Sciatic nerve (tissue), 2 donors: Measurements from ENCODE around the gene CEP72. TPM values are rescaled to one million over a fixed set of nuclear protein-coding genes. Genes with fewer than 3 reads are reported as not detected.
"Not testable (repeated sequence)": the region's sequence is repeated elsewhere in the genome, so short reads cannot be mapped to it uniquely, and the experiment has no call there.

ENCODE experiments used
- ATAC-seq: fragments of 200-7000 bp; cut with Tn5 transposase; one replicate; pipeline ENCODE4 v1.9.1; 2020; ENCODE audit warnings: mild to moderate bottlenecking, moderate library complexity
- DNase-seq: peaks from one replicate; pipeline ENCODE4 v3.0.0-alpha.2; 2020; ENCODE audit warnings: low spot score
- intact Hi-C: fragments of 100-400 bp; cut with DNase I; formaldehyde crosslinking; loops from one replicate; pipeline ENCODE4 v1.14.2; 2022
- total RNA-seq: library from RNA; stranded (reverse); fragmentation: NEBNext Ultra II Directional; extraction: Animal tissue kit (Norgen Biotek cat#: 25700); gene quantifications from one replicate; pipeline ENCODE4 v1.2.1, GENCODE V29; 2021
- donor health status: DM: no; HTN: no; CAD: no.
- donor health status: DM: no; HTN: no; CAD: no.

CEP72 gene
- 7.5 TPM for total RNA-seq

GRCh38 chr5:611731-612486, at the start of gene CEP72:
Gene CEP72 (plus strand): TSS chr5:612340. CDS start chr5:612362, 22 bp downstream.
- intact Hi-C loops: loop anchor here (10.0 kb wide), 1 partner anchor 127 kb away; no protein-coding TSS in a partner anchor
- DNase-seq (peak; percentile 95), ATAC-seq (peak; percentile 98)

- intact Hi-C loops: no loop called here
- peak; percentile 41 for DNase-seq
- ATAC-seq: no peak
Measured at GRCh38 chr5:565782-566440, 46.2 kb upstream of the CEP72 start.

- no peak for ATAC-seq
- DNase-seq: no peak
- intact Hi-C loops: no loop called here
Measured at GRCh38 chr5:566636-567309, 45.4 kb upstream of the CEP72 start.

DNA sequence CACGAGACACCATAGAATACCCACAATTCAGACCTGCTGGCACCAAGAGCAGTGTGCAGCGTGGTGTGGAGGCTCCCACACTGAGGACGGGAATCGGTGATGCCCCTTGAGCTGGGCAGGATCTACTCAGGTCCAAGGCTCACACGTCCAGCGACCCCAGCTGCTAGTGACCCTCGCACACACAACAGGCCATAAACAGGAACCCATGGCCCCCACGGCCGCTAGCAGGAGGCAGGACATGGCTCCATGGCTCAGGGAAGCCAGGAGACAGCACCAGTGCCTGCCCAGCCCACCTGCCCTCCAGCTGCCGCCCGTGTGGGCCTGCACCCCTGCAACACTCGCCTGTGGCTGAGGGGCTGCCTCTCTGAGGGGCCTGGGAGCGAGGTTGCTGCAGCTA, 44.5 kb upstream of the CEP72 start:
- peak; percentile 25 for DNase-seq
- no peak for ATAC-seq
- intact Hi-C loops: no loop called here

DNA sequence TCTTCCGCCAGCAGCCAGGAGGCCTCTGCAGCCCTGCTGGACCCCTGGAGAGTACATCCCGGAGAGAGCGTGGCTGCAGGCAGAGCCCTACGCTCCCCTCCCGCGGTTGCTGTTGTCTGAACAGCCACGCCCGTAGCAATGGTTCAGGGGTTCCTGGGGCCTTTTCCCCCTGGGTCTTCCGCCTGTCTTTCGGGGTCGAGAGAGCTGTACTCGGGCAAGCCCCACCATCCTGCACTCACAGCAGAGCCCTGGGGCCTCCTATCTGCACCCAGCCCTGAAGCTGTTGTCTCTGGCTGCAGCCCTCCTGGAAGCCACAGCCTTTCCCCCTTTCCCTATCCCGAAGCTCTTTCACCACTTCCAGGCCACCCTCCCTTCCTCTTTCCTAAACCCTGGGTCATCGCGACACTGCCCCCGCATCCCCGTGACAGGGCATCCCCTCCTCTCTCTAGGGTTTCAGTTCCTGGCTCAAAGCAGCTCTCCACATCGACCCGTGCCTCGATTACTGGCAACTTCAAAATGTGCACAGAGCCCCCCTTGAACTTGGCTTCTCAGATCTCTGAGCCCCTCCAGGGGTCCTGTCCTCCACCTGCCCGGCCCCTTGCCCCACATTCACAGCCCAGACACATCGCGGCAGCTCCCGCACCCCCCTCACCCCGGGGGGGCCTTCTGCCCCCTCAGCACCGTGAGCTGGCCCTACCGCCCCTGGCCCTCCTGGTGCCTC, 43.9 kb upstream of the CEP72 start:
- intact Hi-C loops: no loop called here

DNA sequence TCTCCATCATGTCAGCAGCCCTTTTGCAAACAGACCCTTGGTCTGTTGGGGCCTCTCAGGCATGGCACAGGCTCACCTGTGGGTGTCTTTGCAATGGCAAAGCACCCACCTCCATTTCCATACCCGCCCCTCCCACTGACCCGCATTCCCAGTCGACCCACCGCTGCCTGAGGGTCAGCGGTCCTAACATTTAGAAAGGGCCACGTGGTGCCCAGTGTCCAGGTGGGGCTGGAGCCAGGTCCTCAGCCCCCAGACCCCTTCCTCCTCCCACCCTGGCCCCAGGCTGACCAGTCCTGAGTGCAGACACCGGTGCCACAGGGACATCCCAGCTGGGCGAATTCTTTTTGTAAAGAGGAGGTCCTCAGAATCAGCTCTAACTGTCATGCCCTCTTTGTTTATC, 43.3 kb upstream of the CEP72 start:
- peak; percentile 27 for DNase-seq
- ATAC-seq: no peak

More for the DNA sequence above, 43.9 kb upstream of the CEP72 start:
- ATAC-seq (no peak), DNase-seq (peak; percentile 38)

GRCh38 chr5:569358-569867, 42.7 kb upstream of the CEP72 start:
- DNase-seq: peak; percentile 34
- ATAC-seq: no peak
- intact Hi-C loops: no loop called here

More for the DNA sequence above, 43.3 kb upstream of the CEP72 start:
- intact Hi-C loops: no loop called here

DNA sequence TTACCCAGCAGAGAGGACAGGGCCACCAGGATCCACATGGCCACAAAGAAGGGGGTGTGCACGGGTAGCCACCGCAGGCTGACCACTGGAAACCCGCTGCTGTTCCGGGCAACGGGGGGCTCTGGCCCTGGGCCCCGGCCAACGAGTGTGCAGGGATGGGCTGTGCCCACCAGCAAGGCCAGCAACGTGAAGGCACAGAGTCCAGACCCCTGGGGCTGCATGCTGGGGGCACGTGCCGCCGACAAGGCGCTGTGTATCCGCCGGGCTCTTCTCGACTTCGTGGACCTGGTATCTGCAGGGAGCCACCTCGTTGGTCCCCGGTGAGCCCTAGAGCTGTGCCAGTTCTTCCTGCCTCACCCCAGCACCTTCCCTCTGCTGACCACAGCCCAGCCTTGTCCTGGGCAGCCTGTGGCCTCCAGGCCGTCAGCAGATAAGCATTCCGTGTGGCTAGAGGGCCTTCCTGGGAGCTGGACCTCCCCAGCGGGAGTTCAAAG, 42.2 kb upstream of the CEP72 start:
- no peak for ATAC-seq

GRCh38 chr5:570446-570845, 41.7 kb upstream of the CEP72 start:
- no peak for ATAC-seq
- intact Hi-C loops: no loop called here
- DNase-seq: no peak

More for the DNA sequence above, 42.2 kb upstream of the CEP72 start:
- peak; percentile 47 for DNase-seq
- intact Hi-C loops: no loop called here

DNA sequence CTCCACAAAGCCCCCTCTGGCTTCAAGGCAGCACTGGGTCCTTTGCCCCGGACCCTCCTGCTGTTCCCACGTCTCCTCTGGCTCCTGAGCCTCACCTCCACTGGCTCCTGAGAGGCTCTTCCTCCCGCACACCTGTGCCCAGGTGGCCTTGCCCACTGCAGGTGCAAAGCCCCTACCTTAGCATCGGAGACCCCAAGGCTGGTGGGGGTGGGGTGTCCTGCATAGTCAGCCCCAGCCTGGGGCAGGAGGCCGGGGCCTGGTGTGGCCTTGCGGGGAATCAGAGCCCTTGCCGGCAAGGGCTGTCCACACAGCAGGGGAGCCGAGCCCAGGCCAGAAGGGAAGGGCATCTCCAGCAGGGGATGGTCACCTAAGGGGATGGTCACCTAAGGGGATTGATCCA, 41.3 kb upstream of the CEP72 start:
- intact Hi-C loops: no loop called here
- no peak for ATAC-seq

DNA sequence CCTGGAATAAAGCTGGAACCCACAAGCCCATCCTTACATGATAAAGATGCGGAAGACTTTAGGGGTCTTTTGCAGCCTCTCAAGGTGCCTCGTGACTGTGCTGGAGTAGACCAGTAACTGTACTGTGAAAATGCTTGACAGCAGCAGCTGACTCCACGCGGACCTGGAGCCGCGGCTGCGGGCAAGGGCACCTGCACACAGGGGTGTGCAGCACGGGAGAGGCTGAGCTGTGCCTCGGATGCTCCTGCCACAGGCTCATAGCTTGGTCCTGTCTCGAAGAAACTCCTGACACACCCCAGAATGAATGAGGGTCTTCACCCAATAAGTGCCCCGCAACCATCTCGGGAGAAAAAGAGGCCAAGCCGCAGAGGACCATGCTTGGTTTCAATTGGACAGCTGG, 40.3 kb upstream of the CEP72 start:
- DNase-seq (no peak), ATAC-seq (no peak)
- intact Hi-C loops: no loop called here

More for the DNA sequence above, 41.3 kb upstream of the CEP72 start:
- DNase-seq: no peak

- intact Hi-C loops: no loop called here
- ATAC-seq (no peak), DNase-seq (no peak)
Measured at GRCh38 chr5:572398-573019, 39.6 kb upstream of the CEP72 start.

- intact Hi-C loops: no loop called here
- ATAC-seq (no peak), DNase-seq (no peak)
Measured at GRCh38 chr5:573206-573605, 38.9 kb upstream of the CEP72 start.

GRCh38 chr5:573976-574375, 38.2 kb upstream of the CEP72 start:
- intact Hi-C loops: no loop called here
- ATAC-seq (no peak), DNase-seq (no peak)

DNA sequence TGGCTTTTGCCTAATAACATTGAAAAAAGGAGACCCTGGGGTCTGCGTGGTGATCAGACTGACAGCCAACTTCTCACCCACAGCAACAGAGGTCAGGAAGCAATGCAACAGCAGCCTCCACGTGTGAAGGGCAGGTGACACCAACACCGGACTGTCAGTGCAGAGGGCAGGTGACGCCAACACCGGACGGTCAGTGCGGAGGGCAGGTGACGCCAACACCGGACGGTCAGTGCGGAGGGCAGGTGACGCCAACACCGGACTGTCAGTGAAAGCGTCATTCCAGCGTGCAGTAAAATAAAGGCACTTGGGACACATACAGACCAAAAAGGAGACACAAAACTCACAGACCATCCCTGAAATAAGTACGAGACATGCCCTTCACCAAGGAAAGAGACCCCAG, 37.2 kb upstream of the CEP72 start:
- DNase-seq: no peak
- ATAC-seq: no peak
- intact Hi-C loops: no loop called here

DNA sequence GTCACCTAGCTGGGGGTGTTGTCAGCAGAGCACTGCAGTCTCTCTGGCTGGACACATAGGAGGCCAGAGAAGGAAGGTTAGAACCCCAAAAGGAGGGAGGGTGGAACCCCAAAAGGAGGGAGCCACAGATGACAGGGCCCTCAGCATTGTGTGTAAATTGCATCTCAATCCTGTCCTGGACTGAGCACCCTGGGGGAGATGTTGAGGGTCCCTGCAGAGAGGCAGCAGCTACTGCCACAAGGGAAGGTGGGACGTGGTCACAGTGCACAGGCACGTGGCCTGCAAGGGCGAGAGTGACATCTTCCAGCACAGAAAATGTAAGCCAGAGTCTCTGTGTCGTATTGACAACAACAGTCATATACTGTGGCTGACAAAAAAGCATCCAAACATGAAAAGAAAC, 36.5 kb upstream of the CEP72 start:
- intact Hi-C loops: no loop called here
- no peak for ATAC-seq
- DNase-seq: no peak

DNA sequence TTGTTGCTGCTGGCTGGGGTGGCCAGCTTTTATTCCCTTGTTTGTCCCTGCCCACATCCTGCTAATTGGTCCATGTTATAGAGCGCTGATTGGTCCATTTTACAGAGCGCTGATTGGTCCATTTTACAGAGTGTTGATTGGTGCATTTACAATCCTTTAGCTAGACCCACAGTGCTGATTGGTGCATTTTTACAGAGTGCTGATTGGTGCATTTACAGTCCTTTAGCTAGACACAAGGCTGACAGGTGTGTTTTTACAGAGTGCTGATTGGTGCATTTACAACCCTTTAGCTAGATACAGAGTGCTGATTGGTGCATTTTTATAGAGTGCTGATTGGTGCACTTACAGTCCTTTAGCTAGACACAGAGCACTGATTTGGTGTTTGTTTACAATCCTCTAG, 34.9 kb upstream of the CEP72 start:
- ATAC-seq, intact Hi-C loops, DNase-seq: not testable (repeated sequence)

DNA sequence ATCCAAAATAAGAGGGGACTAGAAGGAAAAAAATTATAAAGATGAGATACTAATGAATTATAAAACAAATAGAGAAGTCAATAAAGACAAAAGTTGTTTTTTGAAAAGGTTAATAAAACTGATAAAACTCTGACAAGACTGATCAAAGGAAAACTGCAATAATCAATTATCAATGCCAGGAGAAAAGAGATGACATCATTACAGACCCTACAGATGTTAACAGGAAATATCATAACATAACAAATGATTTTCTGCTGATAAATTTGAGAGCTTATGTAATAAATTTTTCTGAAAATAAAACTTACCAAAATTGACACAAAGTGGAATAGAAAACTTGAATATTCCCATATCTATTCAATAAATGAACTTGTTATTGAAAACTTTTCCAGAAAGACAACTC, 34.3 kb upstream of the CEP72 start:
- DNase-seq (no peak), ATAC-seq (no peak)
- intact Hi-C loops: no loop called here

- ATAC-seq (no peak), DNase-seq (no peak)
- intact Hi-C loops: no loop called here
Measured at GRCh38 chr5:579211-579610, 32.9 kb upstream of the CEP72 start.
